OCI-LY3 (cell line): ENCODE measurements around the gene SLC22A4.

Source experiments
- EZH2phosphoT487 ChIP-seq: fragments of 200-600 bp; shearing (Covaris generic); IDR thresholded peaks from 2 replicates; pipeline ENCODE4 v1.6.1; 2018; ENCODE audit warnings: antibody characterized with exemption, mixed run types, low read depth
- TF ChIP-seq, protein P1 (sequence below): fragments of 200-600, 300-600 bp; sonication (generic); IDR thresholded peaks from 2 replicates; pipeline ENCODE4 v1.5.1; 2014; ENCODE audit warnings: antibody characterized with exemption, low read length, low read depth

DNA sequence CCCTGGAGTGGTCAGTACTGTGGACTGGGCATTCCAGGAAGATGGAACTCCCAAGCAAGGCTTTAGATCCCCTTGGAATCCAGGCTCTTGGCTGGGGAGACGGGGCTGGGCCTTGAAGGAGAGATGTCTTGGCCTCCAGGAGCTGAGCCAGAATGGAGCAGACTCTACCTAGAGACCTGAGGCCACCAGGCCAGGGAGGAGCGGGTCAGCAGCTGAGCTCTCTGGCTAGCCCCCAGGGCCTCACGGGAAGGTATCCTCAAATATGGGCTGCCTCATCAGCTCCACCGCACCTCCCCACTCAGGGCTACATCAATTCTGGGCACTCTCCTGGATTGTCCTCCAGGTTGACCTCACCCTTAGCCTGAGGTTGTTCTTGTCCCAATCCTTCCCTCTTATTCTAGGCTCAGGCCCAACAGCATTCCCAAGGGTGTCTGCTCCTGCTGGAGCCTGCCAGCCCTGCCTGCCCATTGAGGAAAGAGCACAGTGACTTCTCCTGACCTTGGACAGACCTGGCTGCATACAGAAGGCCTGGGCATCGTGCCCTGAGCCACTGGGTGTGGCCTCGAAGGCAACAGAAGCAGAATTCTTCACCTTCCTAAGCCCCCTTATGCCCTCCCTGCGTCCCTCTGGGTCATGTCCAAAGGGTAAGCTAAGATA is 39.7 kb upstream of the SLC22A4 start:
- TF ChIP-seq, protein P1, sequence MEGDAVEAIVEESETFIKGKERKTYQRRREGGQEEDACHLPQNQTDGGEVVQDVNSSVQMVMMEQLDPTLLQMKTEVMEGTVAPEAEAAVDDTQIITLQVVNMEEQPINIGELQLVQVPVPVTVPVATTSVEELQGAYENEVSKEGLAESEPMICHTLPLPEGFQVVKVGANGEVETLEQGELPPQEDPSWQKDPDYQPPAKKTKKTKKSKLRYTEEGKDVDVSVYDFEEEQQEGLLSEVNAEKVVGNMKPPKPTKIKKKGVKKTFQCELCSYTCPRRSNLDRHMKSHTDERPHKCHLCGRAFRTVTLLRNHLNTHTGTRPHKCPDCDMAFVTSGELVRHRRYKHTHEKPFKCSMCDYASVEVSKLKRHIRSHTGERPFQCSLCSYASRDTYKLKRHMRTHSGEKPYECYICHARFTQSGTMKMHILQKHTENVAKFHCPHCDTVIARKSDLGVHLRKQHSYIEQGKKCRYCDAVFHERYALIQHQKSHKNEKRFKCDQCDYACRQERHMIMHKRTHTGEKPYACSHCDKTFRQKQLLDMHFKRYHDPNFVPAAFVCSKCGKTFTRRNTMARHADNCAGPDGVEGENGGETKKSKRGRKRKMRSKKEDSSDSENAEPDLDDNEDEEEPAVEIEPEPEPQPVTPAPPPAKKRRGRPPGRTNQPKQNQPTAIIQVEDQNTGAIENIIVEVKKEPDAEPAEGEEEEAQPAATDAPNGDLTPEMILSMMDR, result no peak
- no peak for TF ChIP-seq EZH2phosphoT487
